Left ventricle myocardium inferior (tissue), 1 donor: ENCODE measurements around the gene WNT7A. TPM values are rescaled to one million over a fixed set of nuclear protein-coding genes. Genes with fewer than 3 reads are reported as not detected.

Source experiments
- DNase-seq: peaks from one replicate; pipeline ENCODE4 v3.0.0-alpha.2; 2020
- H3K27ac ChIP-seq: fragments of 200-600 bp; replicated peaks from 2 replicates; pipeline ENCODE4 v1.8.0; 2021
- H3K27me3 ChIP-seq: fragments of 200-600 bp; 2 replicates; pipeline ENCODE4 v1.8.0; 2021; ENCODE audit warnings: low read depth
- H3K36me3 ChIP-seq: fragments of 200-600 bp; 2 replicates; pipeline ENCODE4 v1.8.0; 2021
- H3K4me1 ChIP-seq: fragments of 200-600 bp; 2 replicates; pipeline ENCODE4 v1.8.0; 2021
- H3K4me3 ChIP-seq: fragments of 200-600 bp; 2 replicates; pipeline ENCODE4 v1.8.0; 2021; ENCODE audit warnings: mild to moderate bottlenecking, moderate library complexity
- H3K9me3 ChIP-seq: fragments of 200-600 bp; replicated peaks from 2 replicates; pipeline ENCODE4 v1.8.0; 2021
- intact Hi-C: fragments of 100-400 bp; cut with micrococcal nuclease; formaldehyde crosslinking; loops from one replicate; pipeline ENCODE4 v1.11.0; 2022
- total RNA-seq: library from RNA; stranded (reverse); fragmentation: NEBNext Ultra II Directional; extraction: Animal tissue kit (Norgen Biotek cat#: 25700); gene quantifications from one replicate; pipeline ENCODE4 v1.2.1, GENCODE V29; 2021
- TF ChIP-seq, protein P1 (sequence below): fragments of 200-600 bp; IDR thresholded peaks from 2 replicates; pipeline ENCODE4 v1.8.0; 2021; ENCODE audit warnings: antibody characterized with exemption, mild to moderate bottlenecking, borderline replicate concordance
- donor health status: DM: no; HTN: yes; CAD: no; lungs with severe emphysema.

Gene WNT7A
- total RNA-seq, 1 donor from 2014 or later: not detected

DNA sequence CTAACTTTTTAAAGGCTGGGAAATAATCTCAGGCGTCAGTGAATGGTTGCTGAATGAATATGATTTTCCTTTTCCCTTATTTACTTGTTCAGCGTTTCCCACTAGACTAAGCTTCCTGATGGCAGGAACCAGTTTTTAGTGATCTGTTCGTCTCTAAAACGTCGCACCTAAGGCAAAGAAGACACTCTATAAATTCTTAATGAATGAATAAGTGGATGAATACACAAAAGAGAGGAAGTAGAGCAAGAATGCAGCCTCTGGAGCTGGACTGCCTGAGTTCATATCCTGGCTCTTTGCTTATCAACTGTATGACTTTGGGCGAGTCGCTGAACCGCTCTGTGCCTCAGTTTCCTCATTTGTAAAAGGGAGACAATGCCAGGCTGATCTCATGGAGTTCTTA is 38.7 kb downstream of the WNT7A start:
- no peak overlapping the region for H3K4me3 ChIP-seq
- no peak for DNase-seq
- no peak overlapping the region for H3K27ac ChIP-seq
- peaks cover 92% of the 10 kb centered on the region for H3K27me3 ChIP-seq
- no peaks in the 10 kb centered on the region for H3K9me3 ChIP-seq
- intact Hi-C loops: no loop called here
- TF ChIP-seq, protein P1, sequence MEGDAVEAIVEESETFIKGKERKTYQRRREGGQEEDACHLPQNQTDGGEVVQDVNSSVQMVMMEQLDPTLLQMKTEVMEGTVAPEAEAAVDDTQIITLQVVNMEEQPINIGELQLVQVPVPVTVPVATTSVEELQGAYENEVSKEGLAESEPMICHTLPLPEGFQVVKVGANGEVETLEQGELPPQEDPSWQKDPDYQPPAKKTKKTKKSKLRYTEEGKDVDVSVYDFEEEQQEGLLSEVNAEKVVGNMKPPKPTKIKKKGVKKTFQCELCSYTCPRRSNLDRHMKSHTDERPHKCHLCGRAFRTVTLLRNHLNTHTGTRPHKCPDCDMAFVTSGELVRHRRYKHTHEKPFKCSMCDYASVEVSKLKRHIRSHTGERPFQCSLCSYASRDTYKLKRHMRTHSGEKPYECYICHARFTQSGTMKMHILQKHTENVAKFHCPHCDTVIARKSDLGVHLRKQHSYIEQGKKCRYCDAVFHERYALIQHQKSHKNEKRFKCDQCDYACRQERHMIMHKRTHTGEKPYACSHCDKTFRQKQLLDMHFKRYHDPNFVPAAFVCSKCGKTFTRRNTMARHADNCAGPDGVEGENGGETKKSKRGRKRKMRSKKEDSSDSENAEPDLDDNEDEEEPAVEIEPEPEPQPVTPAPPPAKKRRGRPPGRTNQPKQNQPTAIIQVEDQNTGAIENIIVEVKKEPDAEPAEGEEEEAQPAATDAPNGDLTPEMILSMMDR: no peak
- H3K36me3 ChIP-seq: no peaks in the 10 kb centered on the region
- H3K4me1 ChIP-seq: no peaks in the 10 kb centered on the region

DNA sequence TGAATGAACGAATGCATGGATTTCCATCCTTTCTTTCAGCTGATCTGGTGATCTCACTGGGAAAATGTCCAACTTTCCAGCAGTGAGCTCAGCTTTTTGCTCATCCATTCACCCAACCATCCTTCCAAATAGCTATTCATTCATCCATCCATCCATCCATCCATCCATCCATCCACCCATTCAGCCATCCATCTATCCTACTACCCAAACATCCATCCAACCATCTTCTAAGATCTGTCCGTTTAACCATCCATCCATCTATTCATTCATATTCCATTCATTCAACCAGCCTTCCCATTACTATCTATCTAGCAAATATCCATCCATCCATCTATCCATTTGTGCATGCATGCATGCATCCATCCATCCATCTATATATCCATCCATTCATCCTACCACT is 39.4 kb downstream of the WNT7A start:
- intact Hi-C loops: no loop called here
- no peak for DNase-seq
- Histone ChIP-seq H3K4me1 (no peaks in the 10 kb centered on the region), H3K36me3 (no peaks in the 10 kb centered on the region), H3K27ac (no peak overlapping the region), H3K4me3 (no peak overlapping the region), H3K27me3 (peaks cover 92% of the 10 kb centered on the region), H3K9me3 (no peaks in the 10 kb centered on the region)
- TF ChIP-seq, protein P1: no peak

DNA sequence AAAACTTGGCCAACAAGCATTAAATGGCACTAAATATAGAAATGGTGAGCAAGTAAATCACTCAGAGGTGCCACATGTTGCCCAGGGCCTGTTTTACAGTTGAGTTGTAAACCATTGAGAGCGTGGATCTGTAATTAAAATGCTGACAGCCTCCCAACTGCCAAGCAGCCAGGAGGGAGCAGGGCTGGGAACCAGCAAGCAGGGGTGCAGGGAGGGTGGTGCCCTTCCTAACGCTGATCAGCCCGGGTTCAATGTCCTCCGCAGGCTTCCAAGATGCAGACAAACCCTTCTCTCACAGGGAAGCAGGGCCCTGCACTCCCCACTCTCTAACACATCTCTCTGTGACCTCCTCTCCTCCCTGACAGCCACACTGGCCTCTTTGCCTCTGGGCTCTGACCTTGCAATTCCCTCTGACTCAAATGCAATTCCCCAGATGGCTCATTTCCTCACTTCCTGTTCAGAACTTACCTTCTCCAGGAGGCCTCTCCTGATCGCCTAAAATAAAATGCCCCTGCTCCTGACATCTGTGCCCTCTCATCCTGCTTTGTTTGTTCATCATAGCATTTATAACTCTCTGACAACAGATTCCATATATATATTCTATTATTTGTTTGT is 40.0 kb downstream of the WNT7A start:
- no peak for DNase-seq
- H3K4me3 ChIP-seq: no peak overlapping the region
- H3K4me1 ChIP-seq: no peaks in the 10 kb centered on the region
- H3K9me3 ChIP-seq: no peaks in the 10 kb centered on the region
- H3K27ac ChIP-seq: no peak overlapping the region
- peaks cover 92% of the 10 kb centered on the region for H3K27me3 ChIP-seq
- H3K36me3 ChIP-seq: no peaks in the 10 kb centered on the region
- TF ChIP-seq, protein P1: no peak
- intact Hi-C loops: no loop called here

DNA sequence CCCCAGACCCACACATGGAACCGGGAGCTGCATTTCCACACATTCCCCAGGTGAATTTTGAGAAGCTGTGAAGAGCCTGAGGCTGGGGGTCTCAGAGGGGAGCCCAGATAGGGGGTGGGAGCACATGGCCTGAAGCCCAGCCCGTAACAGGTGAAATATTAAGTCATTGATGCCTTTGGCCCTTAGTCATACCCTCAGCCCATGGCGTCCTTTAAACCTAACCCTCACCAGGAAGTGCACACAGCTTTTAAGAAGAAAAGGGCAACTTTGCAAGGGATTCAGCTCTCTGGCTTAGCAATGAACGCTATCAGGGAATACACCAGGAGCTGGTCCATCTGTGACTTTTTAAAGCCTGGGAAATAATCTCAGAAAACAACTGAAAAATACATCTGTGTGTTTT is 40.6 kb downstream of the WNT7A start:
- no peaks in the 10 kb centered on the region for H3K4me1 ChIP-seq
- H3K27ac ChIP-seq: no peak overlapping the region
- no peaks in the 10 kb centered on the region for H3K9me3 ChIP-seq
- H3K27me3 ChIP-seq: peaks cover 92% of the 10 kb centered on the region
- no peaks in the 10 kb centered on the region for H3K36me3 ChIP-seq
- no peak overlapping the region for H3K4me3 ChIP-seq
- no peak for DNase-seq
- TF ChIP-seq, protein P1: no peak
- intact Hi-C loops: no loop called here

DNA sequence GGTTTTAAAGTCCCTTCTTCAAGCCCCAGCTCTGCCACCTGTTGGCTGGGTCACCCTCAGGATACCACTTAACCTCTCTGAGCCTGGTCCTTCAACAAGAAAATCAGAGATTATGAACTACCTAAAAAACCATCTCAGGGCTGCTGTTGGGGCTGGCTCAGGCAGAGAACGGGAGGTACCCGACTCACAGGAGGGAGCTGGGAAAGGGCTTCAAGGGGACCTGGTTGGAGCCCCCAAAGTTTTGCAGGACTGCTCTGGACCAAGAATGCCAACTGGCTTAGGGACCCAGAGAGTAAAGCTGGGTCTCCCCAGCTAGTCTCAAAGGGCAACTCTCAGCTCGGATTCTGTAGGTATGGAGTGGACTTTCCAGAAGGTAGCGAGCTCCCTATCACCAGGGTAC is 41.5 kb downstream of the WNT7A start:
- TF ChIP-seq, protein P1: no peak

More for the DNA sequence above, 41.5 kb downstream of the WNT7A start:
- H3K27ac ChIP-seq: no peak overlapping the region
- no peaks in the 10 kb centered on the region for H3K4me1 ChIP-seq
- H3K4me3 ChIP-seq: no peak overlapping the region
- peaks cover 92% of the 10 kb centered on the region for H3K27me3 ChIP-seq
- DNase-seq: no peak
- H3K9me3 ChIP-seq: no peaks in the 10 kb centered on the region
- intact Hi-C loops: no loop called here
- H3K36me3 ChIP-seq: no peaks in the 10 kb centered on the region
